K562 (cell line): ENCODE results near the gene ALK. TPM values are rescaled to one million over a fixed set of nuclear protein-coding genes. Genes with fewer than 3 reads are reported as not detected.

Source experiments
- SREBF1 ChIP-seq: fragments of 150-350 bp; IDR thresholded peaks from 2 replicates; pipeline ENCODE4 v1.6.1; 2014; ENCODE audit warnings: antibody characterized with exemption, low read depth, low read length, borderline replicate concordance
- ZNF586 ChIP-seq: fragments of 450-650 bp; formaldehyde crosslinking; conservative IDR thresholded peaks from 2 replicates; pipeline ENCODE4 v1.4.0; 2020; ENCODE audit warnings: mild to moderate bottlenecking, moderate library complexity
- polyA plus RNA-seq, 8 experiments: library from polyadenylated mRNA; depleted of rRNA in 4 of 8; stranded (reverse) in 5 of 8; unstranded in 3 of 8; fragments of >200 nt; fragmentation: Nextera tagmentation in 2 of 8; fragmentation: Illumina TruSeq in 1 of 8; extraction: Ambion mirVana in 2 of 8; extraction: Trizol in 1 of 8; gene quantifications; 2 replicates each; pipeline versions ENCODE4 v1.2.1 to v1.2.3, GENCODE V29; 2011 to 2014; ENCODE audit warnings: inconsistent platforms in 1 of 8, missing spikeins in 1 of 8
- total RNA-seq, 7 experiments: library from RNA; depleted of rRNA in 6 of 7; stranded (reverse); fragments of >200 nt in 6 of 7; fragmentation: Illumina TruSeq in 2 of 7; extraction: Trizol in 2 of 7; gene quantifications; 2 replicates each; pipeline versions ENCODE4 v1.2.1 to v1.2.3, GENCODE V29; 2011 to 2021; ENCODE audit warnings: low replicate concordance in 1 of 7
- TF ChIP-seq, protein P1 (sequence below): fragments of 450-650 bp; IDR thresholded peaks from 2 replicates; pipeline ENCODE4 v1.6.1; 2017; ENCODE audit warnings: antibody characterized with exemption, mild to moderate bottlenecking
- TF ChIP-seq, protein P2 (sequence below): fragments of 200-400 bp; formaldehyde crosslinking; IDR thresholded peaks from 2 replicates; pipeline ENCODE4 v1.6.1; 2017; ENCODE audit warnings: mild to moderate bottlenecking, low read depth, low read length, moderate library complexity

The ALK gene
- total and polyA plus RNA-seq, 9 of the 15 experiments (the other 6 are each of a cell fraction or from before 2014, with no cell fraction given) = not detected

DNA sequence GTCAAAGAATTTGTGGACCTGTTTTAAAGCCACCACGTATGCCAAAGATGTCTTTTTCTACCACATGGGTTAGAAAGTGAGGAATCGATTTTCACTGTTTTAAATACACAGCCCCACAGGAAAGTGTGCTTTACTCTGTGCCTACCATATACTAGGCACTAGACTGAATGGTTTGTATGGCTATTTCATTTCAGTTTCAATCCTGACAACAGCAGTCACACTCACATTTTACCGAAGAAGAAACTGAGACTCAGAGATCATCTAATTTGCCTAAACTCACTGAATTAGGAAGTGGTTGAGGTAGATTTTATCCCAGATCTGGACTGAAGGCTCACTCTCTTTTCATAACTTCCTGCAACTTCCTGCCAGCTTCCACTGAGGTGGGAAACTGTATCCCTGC is 176.4 kb downstream of the ALK start (continued):
- TF ChIP-seq, protein P1, sequence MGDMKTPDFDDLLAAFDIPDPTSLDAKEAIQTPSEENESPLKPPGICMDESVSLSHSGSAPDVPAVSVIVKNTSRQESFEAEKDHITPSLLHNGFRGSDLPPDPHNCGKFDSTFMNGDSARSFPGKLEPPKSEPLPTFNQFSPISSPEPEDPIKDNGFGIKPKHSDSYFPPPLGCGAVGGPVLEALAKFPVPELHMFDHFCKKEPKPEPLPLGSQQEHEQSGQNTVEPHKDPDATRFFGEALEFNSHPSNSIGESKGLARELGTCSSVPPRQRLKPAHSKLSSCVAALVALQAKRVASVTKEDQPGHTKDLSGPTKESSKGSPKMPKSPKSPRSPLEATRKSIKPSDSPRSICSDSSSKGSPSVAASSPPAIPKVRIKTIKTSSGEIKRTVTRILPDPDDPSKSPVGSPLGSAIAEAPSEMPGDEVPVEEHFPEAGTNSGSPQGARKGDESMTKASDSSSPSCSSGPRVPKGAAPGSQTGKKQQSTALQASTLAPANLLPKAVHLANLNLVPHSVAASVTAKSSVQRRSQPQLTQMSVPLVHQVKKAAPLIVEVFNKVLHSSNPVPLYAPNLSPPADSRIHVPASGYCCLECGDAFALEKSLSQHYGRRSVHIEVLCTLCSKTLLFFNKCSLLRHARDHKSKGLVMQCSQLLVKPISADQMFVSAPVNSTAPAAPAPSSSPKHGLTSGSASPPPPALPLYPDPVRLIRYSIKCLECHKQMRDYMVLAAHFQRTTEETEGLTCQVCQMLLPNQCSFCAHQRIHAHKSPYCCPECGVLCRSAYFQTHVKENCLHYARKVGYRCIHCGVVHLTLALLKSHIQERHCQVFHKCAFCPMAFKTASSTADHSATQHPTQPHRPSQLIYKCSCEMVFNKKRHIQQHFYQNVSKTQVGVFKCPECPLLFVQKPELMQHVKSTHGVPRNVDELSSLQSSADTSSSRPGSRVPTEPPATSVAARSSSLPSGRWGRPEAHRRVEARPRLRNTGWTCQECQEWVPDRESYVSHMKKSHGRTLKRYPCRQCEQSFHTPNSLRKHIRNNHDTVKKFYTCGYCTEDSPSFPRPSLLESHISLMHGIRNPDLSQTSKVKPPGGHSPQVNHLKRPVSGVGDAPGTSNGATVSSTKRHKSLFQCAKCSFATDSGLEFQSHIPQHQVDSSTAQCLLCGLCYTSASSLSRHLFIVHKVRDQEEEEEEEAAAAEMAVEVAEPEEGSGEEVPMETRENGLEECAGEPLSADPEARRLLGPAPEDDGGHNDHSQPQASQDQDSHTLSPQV = no peak
- TF ChIP-seq, protein P2, sequence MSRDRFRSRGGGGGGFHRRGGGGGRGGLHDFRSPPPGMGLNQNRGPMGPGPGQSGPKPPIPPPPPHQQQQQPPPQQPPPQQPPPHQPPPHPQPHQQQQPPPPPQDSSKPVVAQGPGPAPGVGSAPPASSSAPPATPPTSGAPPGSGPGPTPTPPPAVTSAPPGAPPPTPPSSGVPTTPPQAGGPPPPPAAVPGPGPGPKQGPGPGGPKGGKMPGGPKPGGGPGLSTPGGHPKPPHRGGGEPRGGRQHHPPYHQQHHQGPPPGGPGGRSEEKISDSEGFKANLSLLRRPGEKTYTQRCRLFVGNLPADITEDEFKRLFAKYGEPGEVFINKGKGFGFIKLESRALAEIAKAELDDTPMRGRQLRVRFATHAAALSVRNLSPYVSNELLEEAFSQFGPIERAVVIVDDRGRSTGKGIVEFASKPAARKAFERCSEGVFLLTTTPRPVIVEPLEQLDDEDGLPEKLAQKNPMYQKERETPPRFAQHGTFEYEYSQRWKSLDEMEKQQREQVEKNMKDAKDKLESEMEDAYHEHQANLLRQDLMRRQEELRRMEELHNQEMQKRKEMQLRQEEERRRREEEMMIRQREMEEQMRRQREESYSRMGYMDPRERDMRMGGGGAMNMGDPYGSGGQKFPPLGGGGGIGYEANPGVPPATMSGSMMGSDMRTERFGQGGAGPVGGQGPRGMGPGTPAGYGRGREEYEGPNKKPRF = no peak
- TF ChIP-seq SREBF1 = no peak
- no peak for TF ChIP-seq ZNF586 (CRISPR knock-in tag)
